HepG2 (cell line): ENCODE results near the gene SERPINF2. TPM values are rescaled to one million over a fixed set of nuclear protein-coding genes. Genes with fewer than 3 reads are reported as not detected.

Experiments
- BRD4 ChIP-seq: sonication (generic); formaldehyde crosslinking; IDR thresholded peaks from 2 replicates; pipeline ENCODE4 v1.4.0; 2020; ENCODE audit warnings: missing genetic modification reagents
- EEA1 ChIP-seq: sonication (generic); formaldehyde crosslinking; IDR thresholded peaks from 2 replicates; pipeline ENCODE4 v1.5.1; 2020; ENCODE audit warnings: mild to moderate bottlenecking, missing genetic modification reagents, borderline replicate concordance
- ETV5 ChIP-seq: IDR thresholded peaks from 2 replicates; pipeline ENCODE4 v1.6.1; 2018; ENCODE audit warnings: missing biosample characterization, missing genetic modification reagents, inconsistent platforms, borderline replicate concordance
- GATA4 ChIP-seq: sonication (generic); IDR thresholded peaks from 2 replicates; pipeline ENCODE4 v1.6.1; 2016; ENCODE audit warnings: antibody characterized with exemption, low read depth, borderline replicate concordance
- HIC2 ChIP-seq: sonication (generic); formaldehyde crosslinking; IDR thresholded peaks from 2 replicates; pipeline ENCODE4 v1.9.0; 2022; ENCODE audit warnings: low read depth, missing genetic modification reagents
- HNF4A ChIP-seq: sonication (generic); formaldehyde crosslinking; IDR thresholded peaks from 2 replicates; pipeline ENCODE4 v1.4.0; 2020; ENCODE audit warnings: missing genetic modification reagents
- JUND ChIP-seq: sonication (generic); formaldehyde crosslinking; IDR thresholded peaks from 2 replicates; pipeline ENCODE4 v1.8.0; 2022; ENCODE audit warnings: mild to moderate bottlenecking, missing genetic modification reagents
- PHF8 ChIP-seq: sonication (generic); formaldehyde crosslinking; IDR thresholded peaks from 2 replicates; pipeline ENCODE4 v1.5.0; 2020; ENCODE audit warnings: missing genetic modification reagents
- POGK ChIP-seq: sonication (generic); formaldehyde crosslinking; conservative IDR thresholded peaks from 2 replicates; pipeline ENCODE4 v1.8.0; 2022; ENCODE audit warnings: mild to moderate bottlenecking, moderate library complexity, missing genetic modification reagents
- RXRB ChIP-seq: IDR thresholded peaks from 2 replicates; pipeline ENCODE4 v1.6.1; 2016; ENCODE audit warnings: borderline replicate concordance, missing genetic modification reagents, missing compliant biosample characterization
- SAP130 ChIP-seq: IDR thresholded peaks from 2 replicates; pipeline ENCODE4 v1.6.1; 2016; ENCODE audit warnings: low read depth
- TRIM24 ChIP-seq: sonication (generic); formaldehyde crosslinking; IDR thresholded peaks from 2 replicates; pipeline ENCODE4 v1.8.0; 2022; ENCODE audit warnings: mild to moderate bottlenecking, missing genetic modification reagents
- ZC3H4 ChIP-seq: sonication (generic); formaldehyde crosslinking; IDR thresholded peaks from 2 replicates; pipeline ENCODE4 v1.4.0; 2020; ENCODE audit warnings: missing genetic modification reagents, borderline replicate concordance
- ZEB1 ChIP-seq: IDR thresholded peaks from 2 replicates; pipeline ENCODE4 v1.6.1; 2012; ENCODE audit warnings: mild to moderate bottlenecking, low read depth, inconsistent platforms; ENCODE audit not compliant: insufficient replicate concordance
- ZIK1 ChIP-seq: sonication (generic); formaldehyde crosslinking; IDR thresholded peaks from 2 replicates; pipeline ENCODE4 v1.5.0; 2020; ENCODE audit warnings: mild to moderate bottlenecking, low read depth, missing genetic modification reagents, borderline replicate concordance
- ZNF205 ChIP-seq: IDR thresholded peaks from 2 replicates; pipeline ENCODE4 v1.6.1; 2018; ENCODE audit warnings: missing biosample characterization, missing genetic modification reagents
- ZNF251 ChIP-seq: sonication (generic); formaldehyde crosslinking; IDR thresholded peaks from 2 replicates; pipeline ENCODE4 v1.9.0; 2021; ENCODE audit warnings: mild to moderate bottlenecking, missing genetic modification reagents
- ZNF275 ChIP-seq: sonication (generic); formaldehyde crosslinking; IDR thresholded peaks from 2 replicates; pipeline ENCODE4 v1.8.0; 2022; ENCODE audit warnings: missing genetic modification reagents, mild to moderate bottlenecking, inconsistent platforms, borderline replicate concordance
- ZNF512 ChIP-seq: sonication (generic); formaldehyde crosslinking; IDR thresholded peaks from 2 replicates; pipeline ENCODE4 v1.4.0; 2020; ENCODE audit warnings: mild to moderate bottlenecking, missing genetic modification reagents
- polyA plus RNA-seq, 8 experiments: library from polyadenylated mRNA; depleted of rRNA in 3 of 8; stranded (reverse) in 7 of 8; unstranded in 1 of 8; fragments of >200 nt; fragmentation: Illumina TruSeq in 4 of 8; extraction: Trizol in 4 of 8; gene quantifications; 2 replicates each; pipeline versions ENCODE4 v1.2.1 to v1.2.3, GENCODE V29; 2011 to 2016; ENCODE audit warnings: low read depth in 4 of 8, missing spikeins in 1 of 8, mixed read lengths in 1 of 8; ENCODE audit not compliant: insufficient read depth in 1 of 8
- total RNA-seq, 5 experiments: library from RNA; depleted of rRNA; stranded (reverse); fragments of >200 nt; fragmentation: Illumina TruSeq; extraction: Trizol; gene quantifications; 2 replicates each; pipeline ENCODE4 v1.2.3, GENCODE V29; 2016; ENCODE audit warnings: low read depth in 1 of 5

SERPINF2 gene
- total and polyA plus RNA-seq, 2 of the 13 experiments (the other 11 are each of a cell fraction or from before 2014, with no cell fraction given), result 309 to 548 TPM

GRCh38 chr17:1714980-1715802 lies 27.5 kb upstream of the SERPINF2 start (continued):
- TF ChIP-seq POGK (CRISPR knock-in tag) (peak; percentile 27; the same call in 1 of the 2 replicates), ZNF251 (no peak), GATA4 (no peak), SAP130 (CRISPR knock-in tag) (peak; percentile 86), ZNF275 (CRISPR knock-in tag) (no peak), RXRB (CRISPR knock-in tag) (0 out of 2 replicates have a peak, but pooled peaks have one; percentile 27), ZC3H4 (CRISPR knock-in tag) (no peak), EEA1 (CRISPR knock-in tag) (no peak), HIC2 (CRISPR knock-in tag) (0 out of 2 replicates have a peak, but pooled peaks have one; percentile 9), JUND (CRISPR knock-in tag) (no peak), ZNF512 (CRISPR knock-in tag) (no peak), ETV5 (no peak; the same call in 1 of the 2 replicates), ZEB1 (peak; percentile 15), TRIM24 (CRISPR knock-in tag) (no peak), ZIK1 (no peak), BRD4 (no peak), ZNF205 (CRISPR knock-in tag) (0 out of 2 replicates have a peak, but pooled peaks have one; percentile 18), PHF8 (peak; percentile 48; the same call in 1 of the 2 replicates), HNF4A (CRISPR knock-in tag) (peak; percentile 17; the same call in 1 of the 2 replicates)
